ENCODE results near the gene RAMP2.
"Not testable (repeated sequence)": the region's sequence is repeated elsewhere in the genome, so short reads cannot be mapped to it uniquely, and the experiment has no call there.

Gene RAMP2

GRCh38 chr17:42769964-42770363, 8.9 kb downstream of the RAMP2 start:
- DNase-seq: not testable (repeated sequence)

- DNase-seq: no peak
Observed at GRCh38 chr17:42772945-42773289, 11.9 kb downstream of the RAMP2 start.

- peak; percentile 88 for DNase-seq
Observed at GRCh38 chr17:42773290-42774035, 12.4 kb downstream of the RAMP2 start, which contains the start of gene VPS25. Gene VPS25 (plus strand): TSS chr17:42773449. CDS start chr17:42773476, 27 bp downstream.

- peak; percentile 77 for DNase-seq
Observed at GRCh38 chr17:42774066-42774745, 13.2 kb downstream of the RAMP2 start.

- peak; percentile 72 for DNase-seq
Observed at GRCh38 chr17:42775534-42776098, 14.6 kb downstream of the RAMP2 start.

- DNase-seq: no peak
Observed at GRCh38 chr17:42778570-42778969, 17.5 kb downstream of the RAMP2 start.

GRCh38 chr17:42779304-42779935, 18.4 kb downstream of the RAMP2 start:
- no peak for DNase-seq

- DNase-seq: peak; percentile 25
Observed at GRCh38 chr17:42779936-42780850, 19.2 kb downstream of the RAMP2 start, which contains the start of gene WNK4. Gene WNK4 (plus strand): TSS chr17:42780610. CDS start chr17:42780699, 89 bp downstream.

- no peak for DNase-seq
Observed at GRCh38 chr17:42780851-42781638, 20.0 kb downstream of the RAMP2 start.

- DNase-seq: no peak
Observed at GRCh38 chr17:42781639-42782165, 20.7 kb downstream of the RAMP2 start.

- no peak for DNase-seq
Observed at GRCh38 chr17:42782166-42783061, 21.4 kb downstream of the RAMP2 start.

- DNase-seq: peak; percentile 71
Observed at GRCh38 chr17:42783062-42783790, 22.2 kb downstream of the RAMP2 start.

GRCh38 chr17:42783791-42784138, 22.7 kb downstream of the RAMP2 start:
- DNase-seq: no peak

- DNase-seq: no peak
Observed at GRCh38 chr17:42784409-42784808, 23.4 kb downstream of the RAMP2 start.

- no peak for DNase-seq
Observed at GRCh38 chr17:42784811-42785592, 24.0 kb downstream of the RAMP2 start.

- DNase-seq: no peak
Observed at GRCh38 chr17:42787266-42787665, 26.2 kb downstream of the RAMP2 start.

GRCh38 chr17:42791948-42792347, 30.9 kb downstream of the RAMP2 start:
- no peak for DNase-seq

GRCh38 chr17:42792545-42792944, 31.5 kb downstream of the RAMP2 start:
- no peak for DNase-seq

All from fibroblast of skin of back (primary cell).